Hepatocyte (in vitro differentiated cells): ENCODE measurements around the gene HOMER1.
"Not testable (repeated sequence)": the region's sequence is repeated elsewhere in the genome, so short reads cannot be mapped to it uniquely, and the experiment has no call there.

Source experiments
- EZH2 ChIP-seq: fragments of 200-600 bp; sonication (generic); IDR thresholded peaks from 2 replicates; pipeline ENCODE4 v1.6.1; 2016; ENCODE audit warnings: antibody characterized with exemption, mild to moderate bottlenecking, borderline replicate concordance
- EZH2phosphoT487 ChIP-seq: fragments of 200-600 bp; sonication (generic); IDR thresholded peaks from one replicate; pipeline ENCODE4 v1.6.1; 2018; ENCODE audit warnings: antibody characterized with exemption, mild to moderate bottlenecking, low read depth, moderate library complexity; ENCODE audit not compliant: unreplicated experiment, severe bottlenecking
- TF ChIP-seq, protein P1 (sequence below): fragments of 200-600 bp; sonication (generic); IDR thresholded peaks from 2 replicates; pipeline ENCODE4 v1.5.1; 2016; ENCODE audit warnings: antibody characterized with exemption, mild to moderate bottlenecking; ENCODE audit not compliant: poor library complexity

GRCh38 chr5:79516331-79516730 is 2.4 kb upstream of the HOMER1 start:
- TF ChIP-seq EZH2phosphoT487, EZH2: not testable (repeated sequence)
- TF ChIP-seq, protein P1, sequence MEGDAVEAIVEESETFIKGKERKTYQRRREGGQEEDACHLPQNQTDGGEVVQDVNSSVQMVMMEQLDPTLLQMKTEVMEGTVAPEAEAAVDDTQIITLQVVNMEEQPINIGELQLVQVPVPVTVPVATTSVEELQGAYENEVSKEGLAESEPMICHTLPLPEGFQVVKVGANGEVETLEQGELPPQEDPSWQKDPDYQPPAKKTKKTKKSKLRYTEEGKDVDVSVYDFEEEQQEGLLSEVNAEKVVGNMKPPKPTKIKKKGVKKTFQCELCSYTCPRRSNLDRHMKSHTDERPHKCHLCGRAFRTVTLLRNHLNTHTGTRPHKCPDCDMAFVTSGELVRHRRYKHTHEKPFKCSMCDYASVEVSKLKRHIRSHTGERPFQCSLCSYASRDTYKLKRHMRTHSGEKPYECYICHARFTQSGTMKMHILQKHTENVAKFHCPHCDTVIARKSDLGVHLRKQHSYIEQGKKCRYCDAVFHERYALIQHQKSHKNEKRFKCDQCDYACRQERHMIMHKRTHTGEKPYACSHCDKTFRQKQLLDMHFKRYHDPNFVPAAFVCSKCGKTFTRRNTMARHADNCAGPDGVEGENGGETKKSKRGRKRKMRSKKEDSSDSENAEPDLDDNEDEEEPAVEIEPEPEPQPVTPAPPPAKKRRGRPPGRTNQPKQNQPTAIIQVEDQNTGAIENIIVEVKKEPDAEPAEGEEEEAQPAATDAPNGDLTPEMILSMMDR, result not testable (repeated sequence)
